Measurements from ENCODE around the gene ZNF879.
A peak's percentile ranks its signal among the peaks of the same experiment; 100 is the strongest.

ZNF879 gene

DNA sequence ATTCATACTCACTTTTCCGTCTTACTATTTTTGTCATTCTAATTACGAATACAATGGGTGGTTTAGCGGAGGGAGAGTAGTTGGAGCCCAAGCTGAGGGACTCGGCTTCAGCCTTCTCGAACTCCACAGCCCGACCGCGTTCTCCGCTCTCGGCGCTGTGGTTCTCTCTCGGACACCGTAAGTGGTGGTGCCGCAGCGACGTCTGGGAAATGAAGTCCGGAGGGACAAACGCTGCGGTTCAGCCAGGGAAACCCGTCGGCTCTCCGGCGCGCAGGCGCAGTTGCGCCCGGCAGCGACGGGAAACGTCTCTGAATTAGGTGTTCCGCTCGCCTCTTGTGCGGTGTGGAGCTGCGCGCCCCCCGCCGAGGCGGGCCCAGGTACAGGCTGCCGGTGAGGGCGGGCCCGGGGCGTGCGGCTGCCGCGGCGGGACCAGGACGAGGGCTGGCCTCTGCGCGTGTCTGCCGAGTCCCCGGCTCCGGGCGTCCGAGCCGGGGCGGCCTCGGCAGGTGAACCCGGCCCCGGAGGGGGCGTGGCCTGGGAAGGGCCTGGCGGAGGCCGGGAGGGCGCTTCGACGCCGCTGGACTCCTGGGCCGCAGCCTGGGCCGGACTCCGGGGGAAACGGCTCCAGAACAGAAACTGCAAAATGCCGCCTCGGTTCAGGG is at the start of gene ZNF879:
TSS of gene ZNF879 (plus strand) at position 277 of the 662 bp plus-strand sequence. CDS start 1,201 bp downstream, outside the sequence.
- peak; percentile 91 to 94 for DNase-seq

DNA sequence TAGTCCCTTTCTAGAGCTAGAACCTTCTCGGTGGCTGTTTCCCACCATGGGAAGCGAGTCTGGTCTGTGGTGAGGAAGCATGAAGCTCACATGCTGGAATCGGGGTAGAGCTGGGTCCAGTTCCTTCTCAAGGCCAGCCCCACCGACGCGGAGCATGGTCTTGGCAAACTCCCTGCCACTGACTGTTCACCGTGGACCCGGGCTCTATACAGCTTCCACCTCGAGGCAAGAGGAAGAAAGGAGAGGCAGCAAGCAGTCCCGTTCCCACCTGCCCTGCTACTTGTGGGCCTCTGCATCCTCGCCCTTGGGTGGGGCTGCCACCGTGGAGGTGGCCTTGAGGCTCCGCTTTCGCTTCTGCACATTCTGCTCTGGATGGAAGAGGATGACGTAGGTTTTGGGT is 42.2 kb upstream of the ZNF879 start:
- DNase-seq: no peak

DNA sequence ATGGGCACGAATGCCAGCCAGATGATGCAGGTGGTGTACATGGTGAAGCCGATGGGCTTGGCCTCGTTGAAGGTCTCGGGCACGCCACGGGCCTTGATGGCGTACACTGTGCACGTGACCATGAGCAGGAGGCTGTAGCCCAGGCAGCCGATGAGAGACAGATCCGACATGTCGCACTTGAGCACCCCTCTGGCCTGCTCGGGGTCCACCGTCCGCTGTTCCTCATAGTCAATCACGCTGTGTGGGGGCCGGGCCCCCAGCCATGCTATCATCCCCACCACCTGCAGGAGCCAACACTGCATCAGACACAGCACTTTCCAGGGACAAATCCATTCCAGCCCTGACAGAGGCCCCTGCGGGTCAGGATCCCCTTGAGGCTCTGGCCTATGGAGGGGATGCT is 40.7 kb upstream of the ZNF879 start:
- DNase-seq: no peak

DNA sequence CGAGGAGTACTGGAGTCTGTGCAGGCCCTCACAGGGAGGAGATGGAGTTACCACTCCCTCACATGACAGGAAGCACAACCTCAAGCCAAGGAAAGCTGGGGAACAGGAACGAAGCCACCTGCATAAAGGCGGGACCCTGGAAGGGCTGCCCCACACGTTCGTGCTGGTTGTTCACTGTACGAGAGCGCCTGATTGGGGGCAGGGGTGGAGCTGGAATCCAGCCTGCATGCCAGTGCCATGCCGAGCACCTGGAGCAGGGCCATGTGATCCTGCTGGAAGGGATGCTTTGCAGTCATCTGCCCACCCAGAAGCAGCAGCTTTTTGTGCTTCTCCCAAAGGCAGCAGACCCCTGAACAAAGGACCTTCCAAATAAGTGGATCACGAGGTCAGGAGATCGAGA is 39.9 kb upstream of the ZNF879 start:
- no peak for DNase-seq

DNA sequence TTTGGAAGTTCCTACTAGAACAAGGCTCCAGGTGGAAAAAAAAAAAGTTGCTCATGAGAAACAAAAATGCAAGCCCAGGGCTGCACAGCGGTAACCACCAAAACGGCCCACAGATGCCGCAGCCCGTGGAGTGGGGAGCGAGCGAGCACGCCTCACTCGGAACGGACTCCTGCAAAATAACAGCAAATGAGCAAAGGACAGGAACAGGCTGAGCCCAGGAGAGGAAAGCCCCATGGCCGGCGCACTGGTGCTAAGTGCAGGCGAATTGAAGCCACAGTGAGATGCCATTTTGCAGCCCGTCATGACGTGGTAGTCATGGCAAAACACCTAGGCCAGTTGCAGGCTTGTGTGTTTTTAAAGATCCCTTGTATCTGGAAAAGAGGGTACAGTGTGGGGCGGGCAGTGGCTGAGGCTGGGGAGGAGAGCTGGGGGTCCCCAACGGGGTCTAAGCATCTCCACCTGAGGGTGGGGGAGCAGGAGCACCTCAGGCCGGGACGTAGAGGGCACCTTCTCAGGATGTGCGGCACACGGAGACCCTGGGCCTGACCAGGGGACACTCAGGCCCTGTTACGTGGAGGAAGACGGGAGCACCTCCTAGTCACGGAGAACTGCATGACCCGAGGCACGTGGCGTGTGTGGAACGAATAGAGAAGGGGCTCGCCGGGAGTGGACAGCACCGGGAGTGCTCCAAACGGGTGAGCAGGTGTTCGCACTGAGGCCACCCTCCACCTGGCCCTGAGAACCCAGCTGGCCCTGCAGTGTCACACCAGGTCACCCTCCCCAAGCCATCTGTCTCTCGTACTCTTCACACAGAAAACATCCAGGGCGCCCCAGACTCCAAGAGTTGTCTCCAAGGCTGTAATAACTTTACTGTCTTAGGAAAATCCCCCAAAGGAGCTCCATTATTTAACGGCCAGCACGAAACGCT is 39.2 kb upstream of the ZNF879 start:
- no peak for DNase-seq

DNA sequence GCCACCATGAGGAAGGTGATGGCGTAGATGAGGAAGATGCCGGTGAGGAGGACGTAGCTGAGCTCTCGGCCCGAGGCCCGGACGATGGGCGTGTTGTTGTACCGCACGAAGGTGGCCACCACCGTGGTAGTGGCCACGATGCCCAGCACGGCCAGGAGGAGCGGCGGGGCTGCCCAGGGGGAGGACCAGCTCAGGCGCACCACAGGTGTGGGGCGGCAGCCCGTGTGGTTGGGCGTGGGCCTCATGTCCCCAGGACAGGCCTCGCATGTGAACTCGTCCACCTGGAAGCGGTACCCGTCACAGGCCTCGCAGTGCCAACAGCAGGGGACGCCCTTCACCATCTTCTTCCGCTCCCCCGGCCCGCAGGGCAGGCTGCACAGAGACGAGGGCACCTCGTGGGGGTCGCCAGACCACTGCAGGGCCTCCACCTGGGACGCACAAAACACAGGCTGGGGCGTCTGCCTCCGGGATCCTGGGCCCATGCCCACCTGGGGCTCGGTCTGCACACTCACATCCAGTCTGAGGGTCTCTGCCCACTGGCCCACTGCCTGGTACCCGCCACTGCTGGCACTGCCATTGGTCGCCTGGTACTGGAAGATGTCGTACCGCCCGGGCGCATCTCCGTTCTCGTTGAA is 37.2 kb upstream of the ZNF879 start:
- DNase-seq: no peak

DNA sequence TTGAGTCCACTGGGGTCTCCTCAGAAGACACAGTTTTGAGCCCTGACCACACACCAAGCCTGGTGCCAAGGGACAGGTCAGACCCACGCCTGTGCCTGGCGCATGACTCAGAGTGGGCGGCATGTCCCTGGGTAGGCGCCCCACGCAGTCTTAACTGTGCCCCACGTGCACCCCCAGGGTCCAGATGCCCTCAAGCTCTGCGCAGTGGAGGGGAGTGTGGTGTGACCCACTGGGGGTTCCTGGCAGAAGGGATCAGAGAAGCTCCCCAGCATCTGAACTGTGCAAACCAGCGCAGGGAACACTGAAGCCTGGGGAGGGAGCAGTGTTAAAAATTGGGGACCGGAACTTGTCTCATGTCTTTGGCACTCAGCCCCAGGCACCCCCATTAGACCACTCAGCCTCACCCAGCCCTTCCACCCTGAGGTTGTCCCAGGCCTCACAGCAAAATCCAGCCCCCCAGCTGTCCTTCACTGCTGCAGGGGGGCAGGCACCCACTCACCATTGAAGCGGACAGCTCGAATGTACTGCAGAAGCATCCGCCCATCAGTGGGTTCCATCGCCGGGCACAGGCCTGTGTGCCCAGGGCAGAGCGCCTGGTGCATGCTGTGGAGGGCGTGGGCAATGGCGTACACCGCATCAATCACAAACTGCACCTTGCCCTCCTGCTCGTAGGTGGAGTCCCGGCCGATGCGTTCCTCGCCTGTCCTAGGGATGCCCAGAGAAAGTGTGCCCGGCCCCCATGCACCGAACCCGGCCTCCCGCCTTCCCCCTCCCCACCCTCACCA is 35.0 kb upstream of the ZNF879 start:
- DNase-seq: no peak

DNA sequence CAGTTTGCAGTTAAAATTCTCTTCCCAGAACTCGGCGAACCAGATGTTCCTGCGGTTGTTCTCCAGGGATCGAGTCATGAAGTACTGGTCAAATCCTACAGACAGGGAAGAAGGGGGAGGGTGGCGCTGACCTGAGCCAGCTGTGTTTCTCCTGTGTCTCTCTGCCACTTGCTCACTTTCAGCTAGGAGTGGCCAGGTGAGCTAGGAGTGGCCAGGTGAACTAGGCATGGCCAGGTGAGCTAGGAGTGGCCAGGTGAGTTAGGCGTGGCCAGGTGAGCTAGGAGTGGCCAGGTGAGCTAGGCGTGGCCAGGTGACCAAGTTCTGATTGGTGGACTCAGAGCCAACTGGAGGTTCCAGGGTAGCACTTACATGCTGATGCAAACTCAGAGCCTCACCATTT is 34.3 kb upstream of the ZNF879 start:
- no peak for DNase-seq

DNA sequence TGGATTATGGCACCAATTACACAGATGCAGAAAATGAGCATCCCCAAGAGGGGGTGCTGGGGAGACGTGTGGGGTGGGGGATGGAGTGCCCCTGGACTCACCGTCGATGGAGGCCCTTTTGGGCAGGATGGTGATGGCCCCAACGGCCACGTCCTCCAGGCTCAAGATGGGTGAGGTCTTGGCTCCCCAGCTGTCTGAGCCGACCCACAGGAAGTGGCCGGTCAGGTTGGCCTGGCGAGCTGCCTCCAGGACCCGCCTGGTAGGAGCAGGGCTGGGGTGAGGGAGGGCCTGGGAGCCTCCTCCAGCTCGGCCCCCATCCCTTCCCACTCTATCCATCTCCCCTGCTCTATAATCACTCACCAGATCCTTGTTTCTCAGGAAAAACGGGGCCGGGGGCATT is 33.1 kb upstream of the ZNF879 start:
- no peak for DNase-seq

DNA sequence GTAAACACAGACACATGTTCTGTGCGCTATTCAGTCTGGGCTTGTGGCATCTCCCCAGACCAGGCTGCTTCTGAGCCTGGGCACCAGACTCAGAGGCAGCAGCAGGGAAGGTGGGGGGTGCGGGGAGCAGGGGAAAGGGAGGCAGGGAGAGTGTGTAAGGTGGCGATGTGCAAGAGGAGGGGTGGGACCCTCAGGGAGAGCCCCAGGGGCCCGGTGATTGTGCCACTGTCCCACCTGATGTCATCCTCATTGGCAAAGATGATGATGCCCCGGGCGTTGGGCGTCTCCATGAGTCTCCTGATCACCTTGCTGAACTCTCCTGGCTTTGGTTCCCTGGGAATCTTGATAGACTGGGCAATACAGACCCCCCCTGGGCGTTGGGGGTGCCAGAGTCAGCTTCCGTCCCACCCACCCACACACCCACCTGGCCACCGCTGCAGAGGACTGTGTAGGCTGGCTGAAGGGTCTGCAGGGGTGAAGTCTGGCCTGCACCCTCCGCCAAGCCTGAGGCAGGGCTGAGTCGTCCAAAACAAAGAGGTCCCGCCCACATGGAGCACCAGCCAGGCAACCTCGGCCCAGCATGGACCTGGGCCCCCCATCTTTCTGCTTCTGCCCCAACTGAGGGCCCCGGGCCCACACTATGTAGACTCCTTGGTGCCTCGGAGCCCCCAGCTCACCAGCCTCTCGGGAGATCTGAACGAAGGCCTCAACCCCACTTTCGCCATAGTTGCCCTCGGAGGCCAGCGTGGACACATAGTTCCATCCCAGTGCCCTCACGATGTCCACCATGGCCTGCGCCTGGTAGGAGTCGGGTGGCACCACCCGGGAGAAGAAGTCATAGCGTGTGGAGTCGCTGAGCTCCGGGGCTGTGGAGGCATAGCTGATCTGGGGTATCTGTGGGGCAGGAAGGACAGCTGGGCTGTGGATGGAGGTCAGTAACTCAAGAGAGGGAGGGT is 32.1 kb upstream of the ZNF879 start:
- DNase-seq: no peak

DNA sequence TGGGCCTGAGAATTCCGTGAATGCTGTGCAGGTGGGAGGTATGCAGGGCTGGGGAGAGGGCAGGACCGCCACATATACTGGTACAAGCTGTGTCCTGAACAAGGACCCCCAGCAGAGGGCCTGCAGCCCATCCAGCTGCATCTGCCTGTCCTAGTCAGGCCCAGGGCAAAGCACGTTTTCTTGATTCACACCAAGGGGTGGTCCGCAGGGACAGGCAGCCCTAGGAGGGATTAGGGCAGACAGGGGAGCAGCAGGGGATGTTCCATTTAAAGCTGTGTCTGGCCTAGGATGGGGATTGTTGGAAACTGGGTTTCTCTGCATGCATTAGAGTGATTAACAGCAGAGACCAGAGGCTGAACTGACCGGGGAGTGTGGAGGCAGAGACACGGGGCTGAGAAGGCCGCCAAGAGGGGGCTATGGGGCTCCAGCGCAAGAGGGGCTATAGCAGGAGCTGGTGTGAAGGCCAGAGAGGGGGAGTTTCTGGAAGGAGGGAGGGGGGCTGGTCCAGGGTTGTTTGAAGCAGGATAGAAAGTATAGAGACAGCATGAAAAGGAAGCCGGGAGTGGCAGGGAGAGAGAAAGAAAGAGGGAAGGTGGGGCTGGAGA is 31.2 kb upstream of the ZNF879 start:
- DNase-seq: no peak

DNA sequence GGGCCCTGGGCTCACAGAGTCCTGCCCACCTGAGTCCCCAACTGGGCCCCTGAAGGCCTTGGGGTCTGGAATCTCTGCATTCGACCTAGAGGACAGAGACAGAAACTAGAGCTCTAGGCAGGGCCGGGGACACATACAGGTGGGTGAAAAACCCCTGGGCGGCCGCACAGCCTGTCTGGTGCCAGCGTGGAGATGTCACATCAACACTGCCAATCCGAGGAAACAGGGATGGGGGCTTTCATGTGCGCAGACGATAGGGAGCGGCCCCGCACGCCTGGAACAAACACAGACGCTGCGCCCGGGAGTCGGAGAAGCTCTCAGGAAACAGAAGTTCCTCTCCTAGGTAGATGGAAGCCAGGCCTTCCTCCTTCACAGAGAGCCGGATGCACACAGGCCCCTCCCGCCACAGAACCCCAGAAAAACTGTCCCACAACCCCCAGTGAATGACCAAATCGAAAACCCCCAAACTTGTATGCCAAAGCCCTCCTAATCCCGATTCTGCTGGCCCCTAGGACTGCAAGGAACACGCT is 30.3 kb upstream of the ZNF879 start:
- DNase-seq: no peak

DNA sequence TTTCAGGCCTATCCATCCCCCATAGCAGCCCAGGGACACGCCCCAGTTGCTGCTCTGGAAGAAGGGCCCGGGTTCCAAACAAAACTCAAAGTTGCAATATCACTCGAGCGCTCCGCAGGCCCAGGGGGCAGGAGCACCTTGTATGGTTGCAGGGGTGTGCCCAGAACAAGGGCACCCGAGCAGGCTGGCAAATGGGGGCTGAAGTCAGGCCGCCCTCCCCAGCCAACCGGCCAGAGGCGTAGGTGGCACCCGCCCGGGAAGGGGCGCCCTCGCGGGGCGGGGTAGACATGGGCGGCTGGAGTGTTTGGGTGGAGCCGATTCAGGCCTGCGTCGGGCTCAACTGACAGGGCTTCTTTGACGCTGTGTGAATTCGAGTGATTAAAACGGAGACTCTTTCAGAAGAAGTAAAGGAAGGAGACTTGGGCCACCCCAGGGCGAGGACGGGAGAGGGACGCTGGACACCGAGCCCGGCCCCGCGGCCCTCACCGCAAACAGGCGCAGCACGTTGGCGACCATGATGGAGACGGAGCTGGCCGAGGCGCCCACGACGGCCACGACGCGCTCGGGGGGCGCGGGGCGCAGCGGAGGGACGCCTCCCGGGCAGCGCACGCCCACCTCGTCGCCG is 29.5 kb upstream of the ZNF879 start:
- DNase-seq: no peak

DNA sequence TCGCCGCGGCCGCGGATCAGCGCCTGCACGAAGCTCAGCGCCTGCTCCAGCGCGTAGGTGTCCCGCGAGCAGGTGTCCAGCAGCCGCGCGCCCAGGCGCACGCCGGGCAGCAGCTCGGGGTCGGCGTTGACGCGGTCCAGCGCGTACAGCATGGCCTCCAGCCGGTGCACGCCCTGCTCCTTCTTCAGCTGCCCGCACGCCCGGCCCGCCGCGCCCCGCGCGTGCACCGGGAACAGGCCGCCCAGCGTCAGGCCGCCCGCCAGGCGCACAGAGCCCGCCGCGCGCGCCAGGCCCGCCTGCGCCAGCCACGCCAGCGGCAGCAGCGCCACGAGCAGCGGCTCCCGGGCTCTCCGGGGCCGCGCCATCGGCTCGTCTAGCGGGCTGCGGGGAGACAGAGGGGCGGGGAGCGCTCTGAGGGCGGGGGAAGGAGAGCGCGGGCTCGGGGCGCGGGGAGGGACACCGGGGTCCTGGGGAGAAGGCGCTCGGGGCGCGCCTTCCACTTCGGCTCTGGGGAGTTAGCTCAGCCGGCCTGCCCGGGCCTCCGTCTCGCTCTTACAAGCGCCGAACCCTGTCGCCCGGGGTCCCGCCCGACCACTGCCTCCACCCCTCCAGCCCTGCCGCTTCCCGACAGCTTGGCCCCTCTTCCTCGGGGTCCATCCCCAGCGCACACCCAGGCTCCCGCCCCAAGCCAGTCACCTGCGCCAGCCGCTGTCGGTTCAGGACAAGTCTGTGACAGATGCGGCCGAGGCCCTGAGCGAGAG is 28.8 kb upstream of the ZNF879 start, which contains the start of gene GRM6:
TSS of gene GRM6 (minus strand) at position 741 of the 761 bp plus-strand sequence. CDS start at position 365, 376 bp downstream.
- DNase-seq: no peak

DNA sequence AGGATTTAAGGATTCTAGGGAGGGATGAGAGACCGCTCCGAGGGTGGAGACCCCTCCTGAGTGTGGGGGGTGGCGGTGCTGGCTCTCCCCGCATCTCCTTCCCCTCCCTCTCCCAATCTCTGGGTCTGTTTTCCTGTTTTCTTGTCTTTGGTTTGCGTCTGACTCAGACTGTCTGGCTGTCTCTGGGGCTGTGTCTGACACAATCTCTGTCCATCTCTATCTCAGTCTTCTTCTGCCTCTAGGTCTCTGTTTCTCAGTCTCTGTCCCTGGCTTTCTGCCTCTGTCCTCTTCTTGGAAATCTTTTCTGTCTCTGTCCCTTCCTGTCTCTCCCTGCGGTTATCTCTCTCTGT is 28.3 kb upstream of the ZNF879 start:
- no peak for DNase-seq

DNA sequence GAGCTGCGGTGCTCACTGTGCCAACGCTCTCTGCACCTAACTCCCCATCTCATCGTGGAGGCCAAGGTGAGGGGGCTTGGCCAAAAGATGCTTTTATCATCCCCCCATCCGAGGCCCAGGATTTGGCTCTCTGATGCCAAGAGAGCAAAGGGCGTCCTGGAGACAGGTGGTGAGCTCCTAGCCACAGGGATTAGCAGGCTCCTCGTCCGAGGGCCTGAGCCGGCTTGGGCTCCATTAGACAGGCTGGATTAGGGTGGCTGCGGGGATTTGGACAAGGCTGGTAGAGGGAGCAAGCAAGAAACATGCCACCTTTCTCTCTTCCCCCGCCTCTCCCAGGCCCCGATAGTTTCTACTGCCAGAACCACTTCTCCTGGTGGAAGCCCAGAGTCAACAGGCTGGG is 27.4 kb upstream of the ZNF879 start:
- DNase-seq: no peak

DNA sequence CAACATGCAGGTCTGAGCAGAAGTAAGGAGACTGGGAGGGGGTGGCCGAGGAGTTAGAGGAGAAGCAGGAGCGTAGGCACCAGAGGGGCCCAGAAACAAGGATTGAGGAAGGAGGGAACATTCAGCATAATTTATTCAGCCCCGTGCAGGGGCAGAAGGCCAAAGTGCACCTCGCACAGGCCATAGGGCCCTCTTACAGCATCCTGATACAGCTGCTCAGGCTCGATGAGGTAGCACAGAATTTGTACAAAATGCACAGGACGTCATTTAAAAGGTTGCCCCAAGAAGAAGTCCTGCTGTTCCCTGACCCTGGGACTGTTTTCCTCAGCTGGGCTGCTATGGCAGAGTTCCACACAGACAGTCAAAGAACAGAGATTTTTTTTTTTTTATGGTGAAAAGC is 26.4 kb upstream of the ZNF879 start:
- DNase-seq: no peak

DNA sequence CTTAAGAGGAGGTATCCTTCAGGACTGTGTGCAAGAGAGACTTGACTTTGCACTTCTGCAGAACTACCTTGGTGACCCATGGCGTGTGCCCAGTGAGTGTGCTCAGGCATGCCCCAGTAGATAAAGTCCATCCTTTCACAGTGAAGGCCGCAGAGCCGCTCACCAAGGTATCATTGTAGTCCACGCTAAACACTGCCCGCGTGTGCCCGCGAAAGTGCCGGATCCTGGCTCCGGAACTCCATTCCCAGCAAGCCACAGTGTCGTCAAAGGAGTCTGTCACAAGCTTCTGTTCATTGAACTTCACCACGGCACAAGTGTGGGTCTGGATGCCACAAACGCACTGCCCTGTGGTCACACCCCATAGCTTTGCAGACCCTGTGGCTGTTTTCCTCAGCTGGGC is 25.2 kb upstream of the ZNF879 start:
- DNase-seq: no peak

DNA sequence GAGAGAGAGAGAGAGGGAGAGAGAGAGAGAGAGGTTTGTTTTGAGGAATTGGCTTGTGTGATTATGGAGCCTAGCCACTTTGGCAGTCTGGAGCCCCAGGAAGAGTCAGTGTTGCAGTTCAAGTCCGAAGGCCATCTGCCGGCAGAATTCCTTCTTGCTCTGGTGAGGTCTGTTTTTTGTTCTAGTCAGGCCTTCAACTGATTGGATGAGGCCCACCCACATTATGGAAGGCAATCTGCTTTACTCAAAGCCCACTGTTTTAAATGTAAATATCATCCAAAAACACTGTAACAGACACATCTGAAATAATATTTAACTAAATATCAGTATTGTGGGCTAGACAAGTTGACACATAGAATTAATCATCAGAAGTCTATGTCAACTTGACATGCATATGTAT is 17.0 kb upstream of the ZNF879 start:
- no peak for DNase-seq

DNA sequence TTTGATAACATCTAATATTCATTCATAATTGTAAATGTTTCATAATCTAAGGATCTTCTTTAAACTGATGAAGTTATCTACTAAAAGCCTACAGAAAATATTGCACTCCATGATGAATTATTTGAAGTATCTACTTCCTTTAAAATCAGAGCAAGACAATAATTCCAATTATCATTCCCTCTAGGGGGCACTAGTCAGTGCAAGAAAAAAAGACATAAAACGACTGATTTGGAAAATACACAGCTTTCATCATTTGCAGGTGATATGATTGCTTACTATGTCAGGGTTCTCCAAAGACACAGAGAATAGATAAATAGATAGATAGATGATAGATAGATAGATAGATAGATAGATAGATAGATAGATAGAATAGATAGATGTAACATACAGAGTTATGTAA is 14.9 kb upstream of the ZNF879 start:
- no peak for DNase-seq
